ENCODE measurements around the gene ATP5F1E. TPM values are rescaled to one million over a fixed set of nuclear protein-coding genes. Genes with fewer than 3 reads are reported as not detected.
A peak's percentile ranks its signal among the peaks of the same experiment; 100 is the strongest.

The ATP5F1E gene
- total and polyA plus RNA-seq, 9 of the 15 experiments (the other 6 are each of a cell fraction or from before 2014, with no cell fraction given) = 60.3 to 162 (median 113) TPM

- H3K4me1 ChIP-seq (replicated peaks in 1 of 2; ENCODE audit: control insufficient read depth in 2 of 2, insufficient read depth in 2 of 2, low read length in 2 of 2) = peaks cover 17 to 25% of the 10 kb centered on the region in 2 experiments; a peak in 4 of 5 replicates
- intact Hi-C loops (cut with micrococcal nuclease) = loop anchor here (5.0 kb wide), 2 partner anchors 51 to 89 kb away; partner anchors contain the start of gene ATP5F1E
- peaks cover 56% of the 10 kb centered on the region for H3K79me2 ChIP-seq (ENCODE audit: control insufficient read depth, insufficient read depth, low read length)
- H3K27me3 ChIP-seq (ENCODE audit: control insufficient read depth in 2 of 2, insufficient read depth in 2 of 2, low read length in 2 of 2) = no peaks in the 10 kb centered on the region
- H4K20me1 ChIP-seq (replicated peaks; ENCODE audit: control insufficient read depth, insufficient read depth, low read length) = peaks cover 5% of the 10 kb centered on the region; the same call in 1 of the 2 replicates
- peaks cover 40% of the 10 kb centered on the region for H3K36me3 ChIP-seq (ENCODE audit: control insufficient read depth, insufficient read depth, low read length)
- BruUV-seq (replicated peaks) = no TSS peak
- WGBS (ENCODE audit: insufficient coverage, low coverage, missing lambda C conversion rate) = 0% methylated on average over 21 of the region's 29 CpGs
- peak overlapping the region; percentile 96 for H3K4me2 ChIP-seq (ENCODE audit: insufficient read depth, low read length)
- peak; percentile 32 to 54 (median 39) for DNase-seq (ENCODE audit: extremely low read depth in 1 of 4, low spot score in 3 of 4)
- H3K27ac ChIP-seq (ENCODE audit: extremely low read depth, low read depth, low read length) = peak overlapping the region; percentile 84
- peak overlapping the region; percentile 78 for H3K4me3 ChIP-seq
- POLR2A ChIA-PET = interaction anchor here (0.9 to 4.6 kb wide), 5 partner anchors 11 to 62 kb away, joined by 3 to 29 read pairs (median 5); partner anchors contain the start of gene ATP5F1E
- in situ Hi-C loops (cut with MboI) = no loop called here
- CTCF ChIA-PET (ENCODE audit: low intra/inter-chr PET ratio) = interaction anchor here (0.7 kb wide), 1 partner anchor 1909 kb away, joined by 3 read pairs; no protein-coding TSS in a partner anchor
- peak; percentile 63 for ATAC-seq
- H3K9me3 ChIP-seq (replicated peaks; ENCODE audit: control insufficient read depth, insufficient read depth, low read depth, low read length) = no peaks in the 10 kb centered on the region
- peak; percentile 29 for FAIRE-seq
- no peaks in the 10 kb centered on the region for H3K9me1 ChIP-seq (ENCODE audit: control insufficient read depth, insufficient read depth, low read length)
- peak overlapping the region; percentile 60; the same call in 1 of the 2 replicates for H2AFZ ChIP-seq (ENCODE audit: low read depth, low read length)
- H3K9ac ChIP-seq (ENCODE audit: insufficient read depth in 1 of 2, low read depth in 2 of 2, low read length in 2 of 2) = peak overlapping the region; percentile 95 to 96
- TF ChIP-seq SMAD4 (CRISPR knock-in tag; conservative IDR thresholded peaks at IDR 0.05) = 0 out of 2 replicates have a peak, but pooled peaks have one; percentile 4
- 0 out of 2 replicates have a peak, but pooled peaks have one; percentile 8 for TF ChIP-seq ZNF644 (tag; IDR thresholded peaks at IDR 0.05; ENCODE audit: low read depth)
- TF ChIP-seq MTF1 (CRISPR knock-in tag; IDR thresholded peaks at IDR 0.05; ENCODE audit: borderline replicate concordance) = no peak
- TF ChIP-seq ZNF263 (CRISPR knock-in tag; IDR thresholded peaks at IDR 0.05; ENCODE audit: borderline replicate concordance) = peak; percentile 40; the same call in 1 of the 2 replicates
- peak; percentile 27; the same call in 1 of the 2 replicates for TF ChIP-seq NFRKB (IDR thresholded peaks at IDR 0.05; ENCODE audit: low read depth)
- TF ChIP-seq ZNF395 (CRISPR knock-in tag; IDR thresholded peaks at IDR 0.05) = peak; percentile 52; the same call in 1 of the 2 replicates
- TF ChIP-seq RBM15 (IDR thresholded peaks at IDR 0.05; ENCODE audit: insufficient read depth, low read length) = no peak
- TF ChIP-seq SMARCC2 (IDR thresholded peaks at IDR 0.05; ENCODE audit: low read depth) = no peak
- peak; percentile 47; the same call in 1 of the 2 replicates for TF ChIP-seq BRD4 (IDR thresholded peaks at IDR 0.05)
- peak; percentile 84 for TF ChIP-seq CHD1 (IDR thresholded peaks at IDR 0.05; ENCODE audit: low read length)
- TF ChIP-seq EP400 (IDR thresholded peaks at IDR 0.05) = peak; percentile 15; the same call in 1 of the 2 replicates
- no peak for TF ChIP-seq SIN3B (IDR thresholded peaks at IDR 0.05; ENCODE audit: low read depth)
- no peak for TF ChIP-seq MBD1 (CRISPR knock-in tag; IDR thresholded peaks at IDR 0.05)
- peak in 1 of 2 experiments; percentile 14; a peak in 1 of 4 replicates for TF ChIP-seq MLLT1 (IDR thresholded peaks at IDR 0.05)
- no peak for TF ChIP-seq RCOR1 (IDR thresholded peaks at IDR 0.05; ENCODE audit: borderline replicate concordance in 1 of 2, low read depth in 2 of 2, low read length in 2 of 2)
These were observed 50.3 kb downstream of the ATP5F1E start for GRCh38 chr20:58981628-58982364.
